Vagina (tissue), 2 donors: ENCODE results near the gene MYH9. TPM values are rescaled to one million over a fixed set of nuclear protein-coding genes. Genes with fewer than 3 reads are reported as not detected.
"Not testable (repeated sequence)": the region's sequence is repeated elsewhere in the genome, so short reads cannot be mapped to it uniquely, and the experiment has no call there.

Experiments used
- DNase-seq, 2 donors: peaks; one replicate each; pipeline ENCODE4 v3.0.0-alpha.2; 2017; ENCODE audit errors: extremely low spot score in 2 of 2
- H3K27ac ChIP-seq: fragments of 200-600 bp; sonication (generic); one replicate; pipeline ENCODE4 v1.5.1; 2019
- H3K27me3 ChIP-seq: fragments of 200-600 bp; sonication (generic); one replicate; pipeline ENCODE4 v1.5.1; 2019
- H3K36me3 ChIP-seq, 2 donors: fragments of 200-600 bp; sonication (generic); one replicate each; pipeline ENCODE4 v1.5.1; 2017 to 2019
- H3K4me1 ChIP-seq: fragments of 200-600 bp; sonication (generic); one replicate; pipeline ENCODE4 v1.5.1; 2019
- H3K4me3 ChIP-seq, 2 donors: fragments of 200-600 bp; sonication (generic); 1 replicate in 1 of 2; 2 replicates in 1 of 2; pipeline ENCODE4 v1.5.1; 2016 to 2019
- H3K9me3 ChIP-seq: fragments of 200-600 bp; sonication (generic); one replicate; pipeline ENCODE4 v1.5.1; 2019
- CTCF ChIP-seq, 3 experiments: fragments of 450-650 bp in 2 of 3; fragments of 200-600 bp in 1 of 3; sonication (generic) in 1 of 3; IDR thresholded peaks; one replicate each; pipeline ENCODE4 v1.5.1; 2017 to 2019; ENCODE audit warnings: antibody characterized with exemption in 3 of 3, mild to moderate bottlenecking in 2 of 3, moderate library complexity in 2 of 3
- POLR2A ChIP-seq, 2 donors: fragments of 450-650 bp; IDR thresholded peaks; one replicate each; pipeline ENCODE4 v1.6.1; 2017; ENCODE audit warnings: antibody characterized with exemption in 2 of 2, mild to moderate bottlenecking in 2 of 2, moderate library complexity in 2 of 2
- POLR2AphosphoS5 ChIP-seq, 2 donors: sonication (generic); formaldehyde crosslinking; IDR thresholded peaks; one replicate each; pipeline ENCODE4 v1.9.0; 2017; ENCODE audit warnings: antibody characterized with exemption in 2 of 2, mild to moderate bottlenecking in 2 of 2, low read depth in 1 of 2; ENCODE audit not compliant: insufficient read depth in 1 of 2
- intact Hi-C: fragments of 100-400 bp; cut with DNase I; formaldehyde crosslinking; loops from one replicate; pipeline ENCODE4 v1.15.1; 2023
- total RNA-seq: library from RNA; depleted of rRNA; stranded (reverse); fragments of >200 nt; gene quantifications from one replicate; pipeline ENCODE4 v1.2.3, GENCODE V29; 2016

MYH9 gene
- total RNA-seq, 1 donor from 2014 or later, result 333 TPM

GRCh38 chr22:36277482-36278291, 110.1 kb downstream of the MYH9 start:
- intact Hi-C loops, result no loop called here

DNA sequence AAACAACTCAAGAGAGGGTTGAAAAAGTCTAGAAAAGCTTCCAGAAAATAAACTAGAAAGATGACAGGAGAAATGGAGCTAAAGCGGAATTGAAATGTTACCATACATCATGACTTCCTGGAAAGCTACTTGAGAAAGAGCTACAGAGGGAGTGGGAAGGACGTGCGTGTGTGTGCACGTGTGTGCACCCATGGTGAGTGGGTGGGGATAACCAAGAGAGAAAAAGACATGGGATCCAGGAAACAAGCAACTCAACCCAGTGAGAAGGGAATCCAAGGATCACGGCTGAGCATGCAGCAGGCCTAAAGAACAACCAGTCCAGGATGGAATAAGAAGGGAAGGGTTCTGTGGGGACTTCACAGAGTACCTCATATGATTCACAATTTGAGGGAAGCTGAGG, 113.2 kb downstream of the MYH9 start:
- Histone ChIP-seq H3K4me1 (peaks cover 8% of the 10 kb centered on the region), H3K9me3 (no peaks in the 10 kb centered on the region), H3K36me3 (no peaks in the 10 kb centered on the region), H3K27ac (no peak overlapping the region), H3K27me3 (no peaks in the 10 kb centered on the region), H3K4me3 (no peak overlapping the region)
- TF ChIP-seq CTCF (IDR thresholded peaks at IDR 0.05) (no peak), POLR2AphosphoS5 (IDR thresholded peaks at IDR 0.05; ENCODE audit: insufficient read depth in 1 of 2, low read depth in 1 of 2) (no peak)
- intact Hi-C loops, result no loop called here
- no peak for DNase-seq

More at GRCh38 chr22:36277482-36278291, 110.1 kb downstream of the MYH9 start:
- Histone ChIP-seq H3K27me3 (no peaks in the 10 kb centered on the region), H3K9me3 (no peaks in the 10 kb centered on the region), H3K27ac (no peak overlapping the region), H3K4me1 (peaks cover 8% of the 10 kb centered on the region), H3K4me3 (no peak overlapping the region), H3K36me3 (peaks cover 0 to 20% of the 10 kb centered on the region in 2 donors)
- DNase-seq, result no peak
- TF ChIP-seq CTCF (IDR thresholded peaks at IDR 0.05) (peak; percentile 42 to 75 (median 72)), POLR2A (IDR thresholded peaks at IDR 0.05) (no peak), POLR2AphosphoS5 (IDR thresholded peaks at IDR 0.05; ENCODE audit: insufficient read depth in 1 of 2, low read depth in 1 of 2) (no peak)

DNA sequence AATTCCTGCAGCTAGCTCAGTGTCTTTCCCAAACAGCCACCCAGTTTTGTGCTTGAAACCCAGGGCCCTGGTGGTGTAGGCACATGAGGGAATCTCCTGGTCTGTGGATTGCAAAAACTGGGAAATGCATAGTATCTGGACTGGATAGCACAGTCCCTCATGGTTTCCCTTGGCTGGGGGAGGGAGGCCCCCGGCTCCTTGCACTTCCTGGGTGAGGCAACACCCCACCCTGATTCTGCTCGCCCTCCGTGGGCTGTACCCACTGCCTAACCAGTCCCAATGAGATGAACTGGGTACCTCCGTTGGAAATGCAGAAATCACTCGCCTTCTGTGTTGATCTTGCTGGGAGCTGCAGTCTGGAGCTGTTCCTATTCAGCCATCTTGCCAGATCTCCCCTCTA, 115.8 kb downstream of the MYH9 start:
- H3K27me3 ChIP-seq, H3K4me1 ChIP-seq, H3K4me3 ChIP-seq, DNase-seq, H3K9me3 ChIP-seq, H3K36me3 ChIP-seq, intact Hi-C loops, H3K27ac ChIP-seq: not testable (repeated sequence)

DNA sequence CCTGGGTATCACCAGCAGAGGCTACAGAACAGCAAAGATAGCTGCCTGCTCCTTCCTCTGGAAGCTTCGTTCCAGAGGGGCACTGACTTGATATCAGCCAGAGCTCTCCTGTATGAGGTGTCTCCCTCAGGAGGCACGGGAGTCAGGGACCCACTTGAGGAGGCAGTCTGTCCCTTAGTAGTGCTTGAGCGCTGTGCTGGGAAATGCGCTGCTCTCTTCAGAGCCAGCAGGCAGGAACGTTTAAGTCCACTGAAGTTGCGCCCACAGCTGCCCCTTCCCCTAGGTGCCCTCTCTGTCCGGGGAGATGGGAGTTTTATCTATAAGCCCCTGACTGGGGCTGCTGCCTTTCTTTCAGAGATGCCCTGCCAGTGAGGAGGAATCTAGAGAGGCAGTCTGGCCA, 116.5 kb downstream of the MYH9 start:
- H3K4me1 ChIP-seq, H3K27ac ChIP-seq, DNase-seq, H3K9me3 ChIP-seq, H3K36me3 ChIP-seq, intact Hi-C loops, H3K27me3 ChIP-seq, H3K4me3 ChIP-seq: not testable (repeated sequence)

- no peaks in the 10 kb centered on the region for H3K4me1 ChIP-seq
- no peaks in the 10 kb centered on the region for H3K27me3 ChIP-seq
- no peak overlapping the region for H3K4me3 ChIP-seq
- TF ChIP-seq CTCF (IDR thresholded peaks at IDR 0.05) (no peak), POLR2A (IDR thresholded peaks at IDR 0.05) (no peak), POLR2AphosphoS5 (IDR thresholded peaks at IDR 0.05; ENCODE audit: insufficient read depth in 1 of 2, low read depth in 1 of 2) (no peak)
- no peaks in the 10 kb centered on the region for H3K36me3 ChIP-seq
- intact Hi-C loops, result no loop called here
- H3K9me3 ChIP-seq, result no peaks in the 10 kb centered on the region
- H3K27ac ChIP-seq, result no peak overlapping the region
- DNase-seq, result no peak
Observed at GRCh38 chr22:36267896-36268485, 119.8 kb downstream of the MYH9 start.

DNA sequence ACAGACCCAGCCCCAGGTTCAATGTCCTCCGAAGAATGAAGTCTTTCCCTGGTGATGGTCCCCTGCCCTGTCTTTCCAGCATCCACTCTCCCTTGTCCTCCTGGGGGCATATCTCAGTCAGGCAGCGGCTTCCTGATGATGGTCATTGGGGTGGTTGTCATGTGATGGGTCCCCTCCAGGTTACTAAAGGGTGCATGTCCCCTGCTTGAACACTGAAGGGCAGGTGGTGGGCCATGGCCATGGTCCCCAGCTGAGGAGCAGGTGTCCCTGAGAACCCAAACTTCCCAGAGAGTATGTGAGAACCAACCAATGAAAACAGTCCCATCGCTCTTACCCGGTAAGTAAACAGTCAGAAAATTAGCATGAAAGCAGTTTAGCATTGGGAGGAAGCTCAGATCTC, 120.7 kb downstream of the MYH9 start:
- no peaks in the 10 kb centered on the region for H3K36me3 ChIP-seq
- no peaks in the 10 kb centered on the region for H3K9me3 ChIP-seq
- H3K4me3 ChIP-seq, result no peak overlapping the region
- H3K27ac ChIP-seq, result no peak overlapping the region
- intact Hi-C loops, result no loop called here
- no peaks in the 10 kb centered on the region for H3K4me1 ChIP-seq
- H3K27me3 ChIP-seq, result no peaks in the 10 kb centered on the region
- TF ChIP-seq CTCF (IDR thresholded peaks at IDR 0.05), result no peak
- TF ChIP-seq POLR2AphosphoS5 (IDR thresholded peaks at IDR 0.05; ENCODE audit: insufficient read depth in 1 of 2, low read depth in 1 of 2), result no peak
- no peak for TF ChIP-seq POLR2A (IDR thresholded peaks at IDR 0.05)
- no peak for DNase-seq

- intact Hi-C loops, H3K27me3 ChIP-seq, H3K36me3 ChIP-seq, H3K9me3 ChIP-seq, H3K4me3 ChIP-seq: not testable (repeated sequence)
- H3K4me1 ChIP-seq, result peaks cover 10% of the 10 kb centered on the region
- peak in 1 of 2 donors; percentile 90 for DNase-seq
- H3K27ac ChIP-seq, result peak overlapping the region; percentile 56
Observed at GRCh38 chr22:36263886-36264664, 123.7 kb downstream of the MYH9 start.
